GM12875 (cell line): ENCODE measurements around the gene MAMDC2.
"Not testable (repeated sequence)": the region's sequence is repeated elsewhere in the genome, so short reads cannot be mapped to it uniquely, and the experiment has no call there.

Source experiments
- H3K4me3 ChIP-seq: one replicate; pipeline ENCODE4 v1.5.1; 2011; ENCODE audit warnings: low read depth, low read length, control low read depth
- TF ChIP-seq, protein P1 (sequence below): IDR thresholded peaks from 2 replicates; pipeline ENCODE4 v1.5.1; 2011; ENCODE audit warnings: low read depth, mild to moderate bottlenecking, control low read depth, inconsistent platforms, low read length, moderate library complexity, borderline replicate concordance; ENCODE audit not compliant: insufficient read depth

Gene MAMDC2

DNA sequence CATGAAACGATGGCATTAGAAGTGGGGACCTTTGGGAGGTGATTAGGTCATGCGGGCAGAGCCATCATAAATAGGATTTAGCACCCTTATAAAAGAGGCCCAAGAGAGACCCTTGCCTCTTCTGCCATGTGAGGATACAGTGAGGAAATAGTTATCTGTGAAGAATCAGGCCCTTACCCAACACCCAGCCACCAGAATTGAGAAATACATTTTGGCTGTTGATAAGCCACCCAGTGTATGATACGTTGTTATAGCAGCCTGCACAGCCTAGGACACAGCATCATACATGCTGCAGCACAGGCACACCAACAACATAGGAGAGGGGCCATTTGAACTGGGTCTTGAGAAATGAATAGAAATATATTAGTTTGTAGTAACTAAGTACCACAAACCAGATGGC is 8.0 kb upstream of the MAMDC2 start:
- TF ChIP-seq, protein P1, sequence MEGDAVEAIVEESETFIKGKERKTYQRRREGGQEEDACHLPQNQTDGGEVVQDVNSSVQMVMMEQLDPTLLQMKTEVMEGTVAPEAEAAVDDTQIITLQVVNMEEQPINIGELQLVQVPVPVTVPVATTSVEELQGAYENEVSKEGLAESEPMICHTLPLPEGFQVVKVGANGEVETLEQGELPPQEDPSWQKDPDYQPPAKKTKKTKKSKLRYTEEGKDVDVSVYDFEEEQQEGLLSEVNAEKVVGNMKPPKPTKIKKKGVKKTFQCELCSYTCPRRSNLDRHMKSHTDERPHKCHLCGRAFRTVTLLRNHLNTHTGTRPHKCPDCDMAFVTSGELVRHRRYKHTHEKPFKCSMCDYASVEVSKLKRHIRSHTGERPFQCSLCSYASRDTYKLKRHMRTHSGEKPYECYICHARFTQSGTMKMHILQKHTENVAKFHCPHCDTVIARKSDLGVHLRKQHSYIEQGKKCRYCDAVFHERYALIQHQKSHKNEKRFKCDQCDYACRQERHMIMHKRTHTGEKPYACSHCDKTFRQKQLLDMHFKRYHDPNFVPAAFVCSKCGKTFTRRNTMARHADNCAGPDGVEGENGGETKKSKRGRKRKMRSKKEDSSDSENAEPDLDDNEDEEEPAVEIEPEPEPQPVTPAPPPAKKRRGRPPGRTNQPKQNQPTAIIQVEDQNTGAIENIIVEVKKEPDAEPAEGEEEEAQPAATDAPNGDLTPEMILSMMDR, result no peak
- no peak overlapping the region for H3K4me3 ChIP-seq

DNA sequence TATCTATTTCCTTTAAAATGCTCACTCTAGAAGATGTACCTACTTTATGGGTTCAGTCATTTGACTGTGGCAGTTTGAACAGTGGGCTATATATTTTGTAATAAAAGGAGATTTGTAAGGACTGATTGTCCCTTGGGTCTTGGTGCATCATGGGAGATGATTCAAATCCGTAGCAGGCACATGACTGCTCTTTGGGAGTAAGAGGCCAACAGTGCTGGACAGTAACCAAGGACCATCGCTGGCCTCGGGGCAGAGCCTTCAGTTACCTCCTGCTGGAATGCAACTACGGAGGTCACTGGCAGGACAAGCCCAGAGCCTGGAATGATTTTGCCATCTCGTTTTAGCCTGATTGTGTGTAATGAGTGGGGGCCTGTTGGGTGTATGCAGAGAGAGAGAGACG is 7.0 kb upstream of the MAMDC2 start:
- TF ChIP-seq, protein P1, result no peak
- H3K4me3 ChIP-seq, result no peak overlapping the region

DNA sequence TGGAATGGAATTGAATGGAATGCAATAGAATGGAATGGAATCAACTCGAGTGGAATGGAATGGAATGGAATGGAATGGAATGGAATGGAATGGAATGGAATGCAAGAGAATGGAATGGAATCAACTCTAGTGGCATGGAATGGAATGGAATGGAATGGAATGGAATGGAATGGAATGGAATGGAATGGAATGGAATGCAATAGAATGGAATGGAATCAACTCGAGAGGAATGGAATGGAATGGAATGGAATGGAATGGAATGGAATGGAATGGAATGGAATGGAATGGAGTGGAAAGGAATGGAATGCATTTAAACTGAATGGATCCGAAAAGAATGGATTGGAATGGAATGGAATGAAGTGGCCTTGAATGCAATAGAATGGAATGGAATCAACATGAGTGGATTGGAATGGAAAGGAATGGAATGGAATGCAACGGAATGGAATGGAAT is 5.5 kb upstream of the MAMDC2 start:
- not testable (repeated sequence) for H3K4me3 ChIP-seq

DNA sequence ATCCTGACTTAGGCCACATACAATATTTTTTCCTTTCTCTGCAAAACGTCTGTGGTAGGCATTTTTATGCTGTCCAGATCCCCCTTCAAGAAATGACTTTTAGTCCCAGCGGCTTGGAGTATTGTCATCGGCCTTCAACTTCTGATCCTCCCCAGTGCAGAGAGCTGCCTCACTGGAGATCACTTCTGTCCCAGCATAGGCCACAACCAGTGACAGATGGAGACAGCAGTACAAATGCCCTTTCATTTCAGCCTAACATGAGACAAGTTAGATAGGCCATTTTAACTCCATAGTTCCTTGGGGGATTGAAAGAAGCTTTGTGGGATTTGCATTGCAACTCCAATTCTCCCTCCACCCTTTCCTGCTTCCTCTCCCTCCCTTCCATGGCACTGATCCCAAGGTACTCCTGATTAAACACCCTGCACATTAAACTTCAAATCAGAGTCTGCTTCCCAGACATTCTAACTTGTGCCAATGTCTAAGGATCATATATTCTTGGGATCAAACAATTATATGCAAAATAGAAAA is 3.2 kb upstream of the MAMDC2 start:
- H3K4me3 ChIP-seq, result no peak overlapping the region
- TF ChIP-seq, protein P1, result no peak

DNA sequence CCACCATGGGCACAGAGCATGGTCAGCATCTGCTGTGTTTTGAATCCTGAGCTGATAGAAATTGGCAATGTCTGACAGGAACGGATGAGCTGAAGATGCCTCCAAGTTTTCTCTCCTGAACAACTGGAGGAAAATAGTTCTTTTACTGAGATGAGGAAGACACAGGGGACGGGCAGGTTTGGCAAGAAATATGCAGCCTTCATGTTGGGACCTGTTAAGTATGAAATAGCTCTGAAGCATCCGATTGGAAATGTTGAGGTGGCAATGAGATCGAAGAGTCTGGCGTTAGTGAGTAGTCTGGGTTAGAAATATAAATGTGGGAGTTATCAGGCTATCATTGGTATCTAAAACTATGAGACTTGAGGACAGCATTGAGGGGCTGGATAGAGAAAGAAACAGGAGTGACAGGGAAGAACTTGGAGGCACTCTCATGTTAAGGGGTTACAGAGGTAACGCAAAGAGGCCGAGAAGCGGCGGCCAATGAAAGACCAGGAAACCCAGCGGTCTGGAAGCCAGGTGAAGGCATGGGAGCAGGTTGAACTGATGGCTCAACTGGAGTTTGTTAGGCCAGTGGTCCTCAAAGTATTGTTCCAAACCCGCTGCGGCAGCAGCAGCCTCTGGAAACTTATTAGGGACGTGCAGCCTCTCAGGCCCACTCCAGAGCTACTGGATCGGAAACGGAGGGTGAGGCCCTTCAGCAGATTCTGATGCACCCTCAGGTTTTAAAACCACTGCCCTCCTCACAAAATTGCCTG is 1.0 kb upstream of the MAMDC2 start:
- H3K4me3 ChIP-seq, result no peak overlapping the region
- TF ChIP-seq, protein P1, result no peak

DNA sequence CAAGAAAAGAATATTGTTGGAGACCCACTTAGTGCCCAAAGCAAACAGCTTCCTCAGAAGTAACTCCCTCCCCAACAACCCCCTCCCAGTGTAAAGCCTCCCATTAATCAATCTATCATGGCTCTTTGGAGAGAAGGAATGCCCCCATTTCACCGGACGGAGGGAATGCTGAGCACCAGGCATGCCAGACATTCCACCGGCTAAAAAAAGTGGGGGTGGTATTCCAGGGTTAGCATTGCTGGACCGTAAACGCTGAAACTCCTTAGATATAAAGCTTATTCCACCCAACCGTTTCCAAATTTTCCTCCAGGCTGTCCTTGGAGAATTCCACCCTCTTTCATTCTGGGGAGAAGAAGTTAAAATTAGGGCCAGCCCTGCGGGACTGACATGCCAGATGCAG is 363 bp upstream of the MAMDC2 start:
- no peak overlapping the region for H3K4me3 ChIP-seq
- TF ChIP-seq, protein P1, result no peak

DNA sequence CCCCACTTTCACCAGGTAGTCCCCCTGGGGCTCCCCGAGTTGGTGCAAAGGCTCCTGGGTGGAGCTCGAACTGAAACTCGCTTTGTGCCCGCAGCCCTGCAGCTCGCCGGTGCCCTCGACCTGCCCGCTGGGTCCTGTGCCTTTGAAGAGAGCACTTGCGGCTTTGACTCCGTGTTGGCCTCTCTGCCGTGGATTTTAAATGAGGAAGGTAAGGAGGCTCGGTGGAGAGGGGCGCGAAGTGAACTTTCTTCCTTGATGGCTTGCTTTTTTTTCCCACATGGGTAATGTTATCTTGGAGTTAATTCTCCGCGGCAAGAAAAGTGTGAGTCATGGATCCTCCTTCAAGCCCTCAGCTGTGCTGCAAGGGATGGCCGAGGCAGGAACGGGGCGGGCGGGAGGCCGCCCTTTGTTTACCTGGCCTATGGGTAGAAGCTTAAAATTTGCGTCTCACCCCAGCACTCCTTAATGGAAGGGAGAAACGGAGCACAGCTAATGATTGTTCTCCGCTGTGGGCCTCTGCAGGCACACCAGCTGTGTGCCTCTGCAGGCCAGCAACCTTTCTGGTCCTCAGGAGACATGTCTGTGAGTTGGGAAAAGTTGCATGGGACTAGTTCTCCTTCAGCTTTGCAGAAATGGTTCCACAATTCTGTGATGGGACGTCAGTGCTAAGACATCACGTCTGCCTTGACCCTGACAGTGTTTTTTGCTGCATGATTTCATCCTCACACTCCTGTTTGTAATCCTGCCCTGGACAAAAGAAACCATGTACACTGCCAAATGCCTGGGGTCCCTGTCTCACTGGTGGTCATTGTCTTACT is 1.1 kb downstream of the MAMDC2 start:
- no peak overlapping the region for H3K4me3 ChIP-seq
- TF ChIP-seq, protein P1, result no peak
